Adrenal gland (tissue), 12 donors: ENCODE data around the gene CD274. TPM values are rescaled to one million over a fixed set of nuclear protein-coding genes. Genes with fewer than 3 reads are reported as not detected.

Source experiments
- DNase-seq, 7 donors: peaks; one replicate each; pipeline ENCODE4 v3.0.0-alpha.2; 2019 to 2020
- H3K27ac ChIP-seq, 5 donors: fragments of 200-600 bp; sonication (generic) in 4 of 5; 1 replicate in 3 of 5; 2 replicates in 2 of 5; pipeline versions ENCODE4 v1.5.1 to v1.8.0; 2016 to 2020; ENCODE audit warnings: mild to moderate bottlenecking in 1 of 5
- H3K27me3 ChIP-seq: fragments of 200-600 bp; 2 replicates; pipeline ENCODE4 v1.8.0; 2021
- H3K36me3 ChIP-seq, 2 donors: fragments of 200-600 bp; replicated peaks in 1 of 2; 1 replicate in 1 of 2; 2 replicates in 1 of 2; pipeline versions ENCODE4 v1.5.1 to v1.8.0; 2018 to 2022
- H3K4me1 ChIP-seq, 2 donors: fragments of 200-600 bp; replicated peaks in 1 of 2; 1 replicate in 1 of 2; 2 replicates in 1 of 2; pipeline versions ENCODE4 v1.5.1 to v1.8.0; 2018 to 2021
- H3K4me3 ChIP-seq, 4 donors: fragments of 200-600 bp; sonication (generic) in 3 of 4; one replicate each; pipeline ENCODE4 v1.5.1; 2016 to 2018
- H3K9me3 ChIP-seq, 3 donors: fragments of 200-600 bp; sonication (generic) in 1 of 3; replicated peaks in 1 of 3; 1 replicate in 2 of 3; 2 replicates in 1 of 3; pipeline versions ENCODE4 v1.5.1 to v1.8.0; 2016 to 2021
- CTCF ChIP-seq, 6 experiments: fragments of 450-650 bp in 4 of 6; fragments of 200-600 bp in 2 of 6; sonication (generic) in 1 of 6; IDR thresholded peaks; 1 replicate in 5 of 6; 2 replicates in 1 of 6; pipeline versions ENCODE4 v1.5.1 to v1.8.0; 2016 to 2021; ENCODE audit warnings: antibody characterized with exemption in 6 of 6, mild to moderate bottlenecking in 2 of 6, moderate library complexity in 1 of 6
- POLR2A ChIP-seq, 2 donors: fragments of 450-650 bp; IDR thresholded peaks; one replicate each; pipeline ENCODE4 v1.6.1; 2017; ENCODE audit warnings: antibody characterized with exemption in 2 of 2, mild to moderate bottlenecking in 2 of 2, moderate library complexity in 1 of 2
- WGBS, 4 donors: extraction: QIAGEN DNeasy Blood & Tissue Kit in 2 of 4; methylation state at CpG; one replicate each; pipeline versions ENCODE4 v1.1.5 to v1.1.7; 2013 to 2017; 5-methylcytosine and 5-hydroxymethylcytosine counted together
- intact Hi-C, 2 donors: fragments of 100-400 bp; cut with DNase I; formaldehyde crosslinking; loops; one replicate each; pipeline versions ENCODE4 v1.14.1 to v1.15.0; 2022 to 2023
- polyA plus RNA-seq, 3 donors: library from polyadenylated mRNA; stranded (reverse); fragments of 200-250 nt in 2 of 3; fragments of 350-450 nt in 1 of 3; fragmentation: Illumina TruSeq in 1 of 3; extraction: RNeasy Lipid Tissue Mini Kit (QIAGEN cat#74804) in 1 of 3; gene quantifications; one replicate each; pipeline ENCODE4 v1.2.3, GENCODE V29; 2013 to 2014
- total RNA-seq, 9 donors: library from RNA; depleted of rRNA in 4 of 9; stranded (reverse); fragments of >200 nt in 4 of 9; fragments of 120-200 nt in 1 of 9; fragmentation: NEBNext Ultra II Directional in 1 of 9; extraction: Animal tissue kit (Norgen Biotek cat#: 25700) in 1 of 9; gene quantifications; one replicate each; pipeline versions ENCODE4 v1.1.0 to v1.2.4, GENCODE V29; 2013 to 2023
- donor health status: healthy with polysubstance abuse.
- donor health status: Bipolar disorder and iron deficiency.
- donor health status: DM: yes; HTN: yes; CAD: no.
- donor health status: DM: no; HTN: no; CAD: no.
- donor health status: DM: no; HTN: no; CAD: no.
- donor health status: DM: yes; HTN: yes; CAD: no.

CD274 gene
- total and polyA plus RNA-seq, 12 donors, result 0.66 to 5.8 (median 2.0) TPM

GRCh38 chr9:5518171-5518936 is 68.0 kb downstream of the CD274 start:
- WGBS, 4 donors, result 51 to 60% (median 57%) methylated on average over 2 of the region's 2 CpGs
- DNase-seq, result no peak
- Histone ChIP-seq H3K4me3 (no peak overlapping the region), H3K4me1 (no peaks in the 10 kb centered on the region), H3K27me3 (no peaks in the 10 kb centered on the region), H3K36me3 (no peaks in the 10 kb centered on the region), H3K9me3 (peaks cover 0 to 5% (median 0%) of the 10 kb centered on the region in 3 donors), H3K27ac (no peak overlapping the region)
- TF ChIP-seq POLR2A (IDR thresholded peaks at IDR 0.05), result no peak
- TF ChIP-seq CTCF (IDR thresholded peaks at IDR 0.05), result no peak
- intact Hi-C loops, result no loop called here

GRCh38 chr9:5518937-5519319 is 68.6 kb downstream of the CD274 start:
- Histone ChIP-seq H3K36me3 (no peaks in the 10 kb centered on the region), H3K27ac (no peak overlapping the region), H3K27me3 (no peaks in the 10 kb centered on the region), H3K4me1 (no peaks in the 10 kb centered on the region), H3K4me3 (no peak overlapping the region), H3K9me3 (peaks cover 0 to 5% (median 0%) of the 10 kb centered on the region in 3 donors)
- intact Hi-C loops, result no loop called here
- 47 to 86% (median 61%) methylated on average over 2 of the region's 2 CpGs for WGBS, 4 donors
- DNase-seq, result no peak
- no peak for TF ChIP-seq CTCF (IDR thresholded peaks at IDR 0.05)

Other genes with a start within 250 kb of the CD274 start
- gene INSL4, start 219.1 kb upstream of the CD274 start, total RNA-seq, result not detected
- gene INSL4, start 219.1 kb upstream of the CD274 start, polyA plus RNA-seq, result not detected
- under 1 TPM in 1 of 9 donors, not detected in 8; 0.32 TPM for gene RLN2, start 145.8 kb upstream of the CD274 start, total RNA-seq
- not detected for gene RLN2, start 145.8 kb upstream of the CD274 start, polyA plus RNA-seq
- gene RLN1, start 110.7 kb upstream of the CD274 start, total RNA-seq, result not detected
- gene RLN1, start 110.7 kb upstream of the CD274 start, polyA plus RNA-seq, result not detected
- gene PLGRKT, start 12.6 kb upstream of the CD274 start, total RNA-seq, result 10 to 100 TPM; 15.8 to 32.0 (median 22.0) TPM
- gene PLGRKT, start 12.6 kb upstream of the CD274 start, polyA plus RNA-seq, result 10 to 100 TPM in 1 of 3 donors, 1 to 10 TPM in 2; 7.2 to 25.2 (median 7.2) TPM
- gene PDCD1LG2, start 60.0 kb downstream of the CD274 start, total RNA-seq, result 1 to 10 TPM in 7 of 9 donors, under 1 TPM in 2; 0.17 to 5.5 (median 1.6) TPM
- gene PDCD1LG2, start 60.0 kb downstream of the CD274 start, polyA plus RNA-seq, result under 1 TPM; 0.40 to 0.97 (median 0.72) TPM
- gene RIC1, start 178.6 kb downstream of the CD274 start, total RNA-seq, result 10 to 100 TPM; 15.4 to 33.1 (median 18.9) TPM
- gene RIC1, start 178.6 kb downstream of the CD274 start, polyA plus RNA-seq, result 10 to 100 TPM in 1 of 3 donors, 1 to 10 TPM in 2; 3.6 to 11.3 (median 3.8) TPM